IPS-18c (cell line): ENCODE data around the gene IQSEC3.
"Not testable (repeated sequence)": the region's sequence is repeated elsewhere in the genome, so short reads cannot be mapped to it uniquely, and the experiment has no call there.

Source experiments
- H3K4me3 ChIP-seq: 2 replicates; pipeline ENCODE4 v1.7.0; 2013; ENCODE audit warnings: low read depth, mild to moderate bottlenecking, low read length, moderate library complexity; ENCODE audit not compliant: insufficient read depth
- H3K9me3 ChIP-seq: one replicate; pipeline ENCODE4 v1.6.1; 2013; ENCODE audit warnings: mild to moderate bottlenecking, low read length, moderate library complexity; ENCODE audit not compliant: control insufficient read depth, insufficient read depth

Gene IQSEC3

GRCh38 chr12:49149-49548, 17.4 kb upstream of the IQSEC3 start:
- H3K9me3 ChIP-seq, H3K4me3 ChIP-seq: not testable (repeated sequence)

- not testable (repeated sequence) for H3K9me3 ChIP-seq
These were observed 15.5 kb upstream of the IQSEC3 start for GRCh38 chr12:51087-51486.

GRCh38 chr12:51962-52361, 14.6 kb upstream of the IQSEC3 start:
- H3K9me3 ChIP-seq, H3K4me3 ChIP-seq: not testable (repeated sequence)

More at GRCh38 chr12:51087-51486, 15.5 kb upstream of the IQSEC3 start:
- not testable (repeated sequence) for H3K4me3 ChIP-seq

GRCh38 chr12:52902-53734, 13.4 kb upstream of the IQSEC3 start:
- not testable (repeated sequence) for H3K9me3 ChIP-seq, H3K4me3 ChIP-seq

- no peaks in the 10 kb centered on the region for H3K9me3 ChIP-seq
- no peak overlapping the region for H3K4me3 ChIP-seq
These were observed 12.5 kb upstream of the IQSEC3 start for GRCh38 chr12:53735-54730.

GRCh38 chr12:54750-55535, 11.6 kb upstream of the IQSEC3 start:
- Histone ChIP-seq H3K9me3 (no peaks in the 10 kb centered on the region), H3K4me3 (no peak overlapping the region)

GRCh38 chr12:56683-57346, 9.8 kb upstream of the IQSEC3 start:
- Histone ChIP-seq H3K4me3 (no peak overlapping the region), H3K9me3 (no peaks in the 10 kb centered on the region)

- H3K9me3 ChIP-seq = no peaks in the 10 kb centered on the region
- H3K4me3 ChIP-seq = no peak overlapping the region; the same call in 1 of the 2 replicates
These were observed 9.0 kb upstream of the IQSEC3 start for GRCh38 chr12:57539-57938.

GRCh38 chr12:58832-59231, 7.7 kb upstream of the IQSEC3 start:
- Histone ChIP-seq H3K9me3 (no peaks in the 10 kb centered on the region), H3K4me3 (no peak overlapping the region)

- H3K4me3 ChIP-seq, H3K9me3 ChIP-seq: not testable (repeated sequence)
These were observed 4.7 kb upstream of the IQSEC3 start for GRCh38 chr12:61845-62244.

- not testable (repeated sequence) for H3K4me3 ChIP-seq, H3K9me3 ChIP-seq
These were observed 990 bp upstream of the IQSEC3 start for GRCh38 chr12:65491-66063.

GRCh38 chr12:66782-67504, 376 bp downstream of the IQSEC3 start:
- H3K9me3 ChIP-seq = not testable (repeated sequence)
- peak overlapping the region; percentile 46; the same call in 1 of the 2 replicates for H3K4me3 ChIP-seq

- H3K4me3 ChIP-seq, H3K9me3 ChIP-seq: not testable (repeated sequence)
These were observed 3.1 kb downstream of the IQSEC3 start for GRCh38 chr12:69677-70076.

GRCh38 chr12:70541-70940, 4.0 kb downstream of the IQSEC3 start:
- not testable (repeated sequence) for H3K4me3 ChIP-seq, H3K9me3 ChIP-seq

GRCh38 chr12:72018-72417, 5.5 kb downstream of the IQSEC3 start:
- H3K4me3 ChIP-seq, H3K9me3 ChIP-seq: not testable (repeated sequence)
